ENCODE data around the gene TIMP1.

GRCh38 chrX:47590984-47591383, 8.7 kb downstream of the TIMP1 start:
- no peak for TF ChIP-seq POLR2A (IDR thresholded peaks at IDR 0.05)
- TF ChIP-seq CTCF (IDR thresholded peaks at IDR 0.05): no peak

All from esophagus squamous epithelium (tissue), 4 donors.